Fibroblast of skin of scalp (primary cell): ENCODE results near the gene LRRC66.

Source experiments
- DNase-seq: peaks from one replicate; pipeline ENCODE4 v3.0.0-alpha.2; 2013

LRRC66 gene

GRCh38 chr4:52014903-52015302 lies 5.3 kb downstream of the LRRC66 start:
- no peak for DNase-seq

DNA sequence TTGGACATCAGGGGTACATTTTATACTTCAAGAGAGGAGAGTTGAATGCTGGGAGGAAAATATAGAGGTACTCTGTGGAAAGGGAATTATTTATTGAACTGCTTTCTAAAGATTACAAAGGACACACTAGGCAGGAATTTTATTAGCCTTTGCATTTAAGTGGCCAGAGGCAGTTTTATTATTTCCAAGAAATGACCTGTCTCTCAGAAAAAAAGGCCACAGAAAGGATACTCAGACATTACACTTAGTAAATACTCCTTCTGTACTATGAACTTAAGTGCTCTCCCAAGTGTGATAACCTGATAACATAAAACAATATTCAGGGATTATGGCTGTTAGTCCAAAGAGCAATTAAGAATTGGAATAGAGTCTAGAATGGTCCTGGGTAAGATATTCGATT lies 7.5 kb downstream of the LRRC66 start:
- no peak for DNase-seq

GRCh38 chr4:52010986-52011385 lies 9.2 kb downstream of the LRRC66 start:
- DNase-seq, result no peak

DNA sequence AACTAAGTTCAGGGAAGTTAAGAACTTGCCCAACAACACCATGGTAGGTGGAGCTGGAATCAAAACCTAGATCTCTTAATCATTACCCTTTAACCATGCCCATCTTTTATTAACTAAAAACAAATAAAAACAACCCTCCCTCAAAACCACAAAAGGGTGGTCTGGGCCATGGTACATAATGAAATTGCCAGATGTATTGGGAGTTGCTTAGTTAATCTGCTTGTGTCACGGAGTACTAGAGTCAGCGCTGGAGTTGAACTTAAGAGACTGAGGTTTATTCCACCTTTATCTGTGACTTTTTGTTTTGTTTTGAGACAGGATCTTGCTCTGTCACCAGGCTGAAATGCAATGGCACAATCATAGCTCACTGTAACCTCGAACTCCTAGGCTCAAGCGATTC lies 13.3 kb downstream of the LRRC66 start:
- DNase-seq, result no peak

GRCh38 chr4:52005604-52006273 lies 14.4 kb downstream of the LRRC66 start:
- no peak for DNase-seq

DNA sequence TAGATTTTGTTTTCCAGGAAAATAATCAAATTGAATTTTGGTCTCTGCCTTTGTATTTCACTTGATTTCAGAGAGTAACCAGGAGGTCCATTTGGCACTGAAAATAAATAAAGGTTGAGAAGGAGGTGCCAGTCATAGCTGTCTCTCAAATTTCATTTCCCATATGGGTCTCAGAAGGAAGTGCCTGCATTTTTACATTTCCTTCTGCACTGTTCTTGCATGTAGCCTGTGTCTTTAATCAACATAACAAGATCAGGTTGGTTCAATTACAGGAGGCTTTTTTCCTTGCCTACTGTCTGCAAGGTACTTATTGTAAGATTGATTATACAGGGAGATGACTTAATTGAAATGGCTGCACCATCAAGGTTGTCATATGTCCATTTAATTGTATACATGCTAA lies 15.7 kb downstream of the LRRC66 start:
- DNase-seq, result no peak

DNA sequence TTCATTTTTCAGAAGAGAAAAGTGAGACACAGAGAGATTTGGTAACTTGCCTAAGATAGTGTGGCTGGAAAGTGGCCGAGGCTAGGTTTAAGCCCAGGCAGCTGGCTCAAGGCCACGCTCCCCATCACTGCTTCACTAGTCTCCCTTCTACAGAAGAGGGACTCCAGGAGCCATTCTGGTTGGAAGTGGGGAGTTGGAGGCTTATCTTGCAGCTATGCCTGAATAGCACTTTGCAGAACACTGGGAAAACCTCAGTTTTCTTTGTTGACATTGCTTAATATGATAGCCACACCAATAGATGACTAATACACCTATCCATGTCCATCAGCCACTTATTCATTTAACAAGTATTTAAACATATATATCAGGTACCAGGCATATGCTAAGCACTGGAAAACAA lies 18.5 kb downstream of the LRRC66 start:
- DNase-seq, result no peak

- DNase-seq, result no peak
These were observed 20.9 kb downstream of the LRRC66 start for GRCh38 chr4:51999250-51999649.

DNA sequence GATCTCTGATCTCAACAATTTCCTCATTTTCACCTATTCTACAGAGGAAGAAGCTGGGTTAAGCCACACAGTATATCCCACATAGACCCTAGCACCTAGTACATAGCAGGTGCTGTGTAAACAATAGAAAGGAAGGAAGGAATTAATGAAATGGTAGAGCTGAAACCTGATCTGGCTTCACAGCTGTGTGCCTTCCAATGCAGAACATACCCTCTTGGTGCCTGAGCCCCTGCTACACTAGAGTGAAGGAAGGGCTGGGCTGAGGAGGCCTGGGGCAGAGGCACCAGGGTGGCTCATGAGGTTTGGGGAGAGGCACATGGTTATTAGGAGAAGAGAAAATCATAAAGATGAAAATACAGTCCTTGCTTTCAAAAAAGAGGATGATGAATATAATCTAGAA lies 21.3 kb downstream of the LRRC66 start:
- DNase-seq, result no peak

GRCh38 chr4:51997647-51998046 lies 22.5 kb downstream of the LRRC66 start:
- no peak for DNase-seq

GRCh38 chr4:51995647-51996220 lies 24.4 kb downstream of the LRRC66 start:
- DNase-seq, result no peak

GRCh38 chr4:51965862-51966261 lies 54.3 kb downstream of the LRRC66 start:
- no peak for DNase-seq

DNA sequence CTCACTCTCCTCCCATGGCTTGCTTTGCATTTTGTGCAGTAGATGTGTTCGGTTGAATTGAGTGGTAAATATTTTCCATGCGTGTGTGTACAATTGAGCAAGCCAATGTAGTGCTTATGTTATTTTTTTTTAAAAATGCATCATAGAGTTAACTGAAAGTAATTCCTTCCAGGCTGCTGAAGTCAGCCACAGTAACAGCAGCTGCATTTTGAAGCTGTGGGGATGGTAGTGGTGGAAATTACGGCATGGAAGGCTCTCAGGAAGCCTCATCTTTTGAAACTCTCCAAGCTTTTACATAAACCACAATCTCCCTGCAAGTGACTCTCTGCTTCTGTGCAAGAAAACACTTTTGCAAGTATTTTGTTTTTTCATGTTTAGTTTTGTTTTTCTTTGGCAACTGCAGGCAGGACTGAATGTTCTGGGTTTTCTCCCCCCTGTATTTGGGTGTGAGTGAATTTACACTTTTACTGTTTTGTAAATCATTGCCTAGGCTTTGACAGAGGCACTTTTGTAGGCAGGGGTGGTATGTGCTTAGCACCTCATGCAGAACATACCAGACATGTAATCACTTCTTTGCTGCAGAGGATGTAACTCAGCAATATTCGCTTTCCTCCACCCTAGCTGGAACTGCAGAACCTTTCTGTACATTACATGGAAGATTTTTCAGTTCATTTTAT lies 56.2 kb downstream of the LRRC66 start:
- DNase-seq, result no peak

GRCh38 chr4:51960486-51960885 lies 59.7 kb downstream of the LRRC66 start:
- DNase-seq, result no peak

GRCh38 chr4:51958199-51958968 lies 61.8 kb downstream of the LRRC66 start:
- DNase-seq, result no peak
